ENCODE measurements around the gene DNAJB1. TPM values are rescaled to one million over a fixed set of nuclear protein-coding genes. Genes with fewer than 3 reads are reported as not detected.

Gene DNAJB1
- total RNA-seq, 1 experiment from 2014 or later, result 54.5 TPM

- TF ChIP-seq, protein P1, sequence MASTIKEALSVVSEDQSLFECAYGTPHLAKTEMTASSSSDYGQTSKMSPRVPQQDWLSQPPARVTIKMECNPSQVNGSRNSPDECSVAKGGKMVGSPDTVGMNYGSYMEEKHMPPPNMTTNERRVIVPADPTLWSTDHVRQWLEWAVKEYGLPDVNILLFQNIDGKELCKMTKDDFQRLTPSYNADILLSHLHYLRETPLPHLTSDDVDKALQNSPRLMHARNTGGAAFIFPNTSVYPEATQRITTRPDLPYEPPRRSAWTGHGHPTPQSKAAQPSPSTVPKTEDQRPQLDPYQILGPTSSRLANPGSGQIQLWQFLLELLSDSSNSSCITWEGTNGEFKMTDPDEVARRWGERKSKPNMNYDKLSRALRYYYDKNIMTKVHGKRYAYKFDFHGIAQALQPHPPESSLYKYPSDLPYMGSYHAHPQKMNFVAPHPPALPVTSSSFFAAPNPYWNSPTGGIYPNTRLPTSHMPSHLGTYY (CRISPR knock-in tag; IDR thresholded peaks at IDR 0.05), result peak; percentile 70
- TF ChIP-seq, protein P2, sequence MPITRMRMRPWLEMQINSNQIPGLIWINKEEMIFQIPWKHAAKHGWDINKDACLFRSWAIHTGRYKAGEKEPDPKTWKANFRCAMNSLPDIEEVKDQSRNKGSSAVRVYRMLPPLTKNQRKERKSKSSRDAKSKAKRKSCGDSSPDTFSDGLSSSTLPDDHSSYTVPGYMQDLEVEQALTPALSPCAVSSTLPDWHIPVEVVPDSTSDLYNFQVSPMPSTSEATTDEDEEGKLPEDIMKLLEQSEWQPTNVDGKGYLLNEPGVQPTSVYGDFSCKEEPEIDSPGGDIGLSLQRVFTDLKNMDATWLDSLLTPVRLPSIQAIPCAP (CRISPR knock-in tag; IDR thresholded peaks at IDR 0.05), result no peak
- TF ChIP-seq ATF1 (CRISPR knock-in tag; IDR thresholded peaks at IDR 0.05) (no peak), FOXK1 (CRISPR knock-in tag; IDR thresholded peaks at IDR 0.05) (peak; percentile 43; the same call in 1 of the 2 replicates), EMX1 (CRISPR knock-in tag; IDR thresholded peaks at IDR 0.05) (peak; percentile 76; the same call in 1 of the 2 replicates), TCF7 (CRISPR knock-in tag; IDR thresholded peaks at IDR 0.05; ENCODE audit: low read depth) (no peak), OVOL2 (CRISPR knock-in tag; IDR thresholded peaks at IDR 0.05; ENCODE audit: borderline replicate concordance) (no peak), MAX (CRISPR knock-in tag; IDR thresholded peaks at IDR 0.05) (peak; percentile 94), TEAD4 (CRISPR knock-in tag; IDR thresholded peaks at IDR 0.05) (peak; percentile 58; the same call in 1 of the 2 replicates), HMGA2 (CRISPR knock-in tag; IDR thresholded peaks at IDR 0.05) (no peak), ZNF121 (CRISPR knock-in tag; IDR thresholded peaks at IDR 0.05) (no peak), SOX15 (CRISPR knock-in tag; IDR thresholded peaks at IDR 0.05) (no peak), NFYB (CRISPR knock-in tag; conservative IDR thresholded peaks at IDR 0.05; ENCODE audit: low read depth) (no peak), ZNF671 (CRISPR knock-in tag; IDR thresholded peaks at IDR 0.05) (peak; percentile 59; the same call in 1 of the 2 replicates), ZNF232 (CRISPR knock-in tag; IDR thresholded peaks at IDR 0.05) (no peak), ZMAT4 (CRISPR knock-in tag; IDR thresholded peaks at IDR 0.05) (no peak), NFATC4 (CRISPR knock-in tag; IDR thresholded peaks at IDR 0.05) (0 out of 2 replicates have a peak, but pooled peaks have one; percentile 29), ATF3 (CRISPR knock-in tag; conservative IDR thresholded peaks at IDR 0.05) (no peak), ETV6 (CRISPR knock-in tag; IDR thresholded peaks at IDR 0.05) (no peak), RORB (CRISPR knock-in tag; IDR thresholded peaks at IDR 0.05) (no peak), ZNF396 (CRISPR knock-in tag; IDR thresholded peaks at IDR 0.05; ENCODE audit: borderline replicate concordance) (no peak), TP53 (CRISPR knock-in tag; IDR thresholded peaks at IDR 0.05) (0 out of 2 replicates have a peak, but pooled peaks have one; percentile 52)
- TF ChIP-seq, protein P3, sequence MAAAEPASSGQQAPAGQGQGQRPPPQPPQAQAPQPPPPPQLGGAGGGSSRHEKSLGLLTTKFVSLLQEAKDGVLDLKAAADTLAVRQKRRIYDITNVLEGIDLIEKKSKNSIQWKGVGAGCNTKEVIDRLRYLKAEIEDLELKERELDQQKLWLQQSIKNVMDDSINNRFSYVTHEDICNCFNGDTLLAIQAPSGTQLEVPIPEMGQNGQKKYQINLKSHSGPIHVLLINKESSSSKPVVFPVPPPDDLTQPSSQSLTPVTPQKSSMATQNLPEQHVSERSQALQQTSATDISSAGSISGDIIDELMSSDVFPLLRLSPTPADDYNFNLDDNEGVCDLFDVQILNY (CRISPR knock-in tag; IDR thresholded peaks at IDR 0.05), result peak; percentile 90
- TF ChIP-seq, protein P4, sequence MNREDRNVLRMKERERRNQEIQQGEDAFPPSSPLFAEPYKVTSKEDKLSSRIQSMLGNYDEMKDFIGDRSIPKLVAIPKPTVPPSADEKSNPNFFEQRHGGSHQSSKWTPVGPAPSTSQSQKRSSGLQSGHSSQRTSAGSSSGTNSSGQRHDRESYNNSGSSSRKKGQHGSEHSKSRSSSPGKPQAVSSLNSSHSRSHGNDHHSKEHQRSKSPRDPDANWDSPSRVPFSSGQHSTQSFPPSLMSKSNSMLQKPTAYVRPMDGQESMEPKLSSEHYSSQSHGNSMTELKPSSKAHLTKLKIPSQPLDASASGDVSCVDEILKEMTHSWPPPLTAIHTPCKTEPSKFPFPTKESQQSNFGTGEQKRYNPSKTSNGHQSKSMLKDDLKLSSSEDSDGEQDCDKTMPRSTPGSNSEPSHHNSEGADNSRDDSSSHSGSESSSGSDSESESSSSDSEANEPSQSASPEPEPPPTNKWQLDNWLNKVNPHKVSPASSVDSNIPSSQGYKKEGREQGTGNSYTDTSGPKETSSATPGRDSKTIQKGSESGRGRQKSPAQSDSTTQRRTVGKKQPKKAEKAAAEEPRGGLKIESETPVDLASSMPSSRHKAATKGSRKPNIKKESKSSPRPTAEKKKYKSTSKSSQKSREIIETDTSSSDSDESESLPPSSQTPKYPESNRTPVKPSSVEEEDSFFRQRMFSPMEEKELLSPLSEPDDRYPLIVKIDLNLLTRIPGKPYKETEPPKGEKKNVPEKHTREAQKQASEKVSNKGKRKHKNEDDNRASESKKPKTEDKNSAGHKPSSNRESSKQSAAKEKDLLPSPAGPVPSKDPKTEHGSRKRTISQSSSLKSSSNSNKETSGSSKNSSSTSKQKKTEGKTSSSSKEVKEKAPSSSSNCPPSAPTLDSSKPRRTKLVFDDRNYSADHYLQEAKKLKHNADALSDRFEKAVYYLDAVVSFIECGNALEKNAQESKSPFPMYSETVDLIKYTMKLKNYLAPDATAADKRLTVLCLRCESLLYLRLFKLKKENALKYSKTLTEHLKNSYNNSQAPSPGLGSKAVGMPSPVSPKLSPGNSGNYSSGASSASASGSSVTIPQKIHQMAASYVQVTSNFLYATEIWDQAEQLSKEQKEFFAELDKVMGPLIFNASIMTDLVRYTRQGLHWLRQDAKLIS (CRISPR knock-in tag; IDR thresholded peaks at IDR 0.05; ENCODE audit: borderline replicate concordance), result 0 out of 2 replicates have a peak, but pooled peaks have one; percentile 29
- TF ChIP-seq, protein P5, sequence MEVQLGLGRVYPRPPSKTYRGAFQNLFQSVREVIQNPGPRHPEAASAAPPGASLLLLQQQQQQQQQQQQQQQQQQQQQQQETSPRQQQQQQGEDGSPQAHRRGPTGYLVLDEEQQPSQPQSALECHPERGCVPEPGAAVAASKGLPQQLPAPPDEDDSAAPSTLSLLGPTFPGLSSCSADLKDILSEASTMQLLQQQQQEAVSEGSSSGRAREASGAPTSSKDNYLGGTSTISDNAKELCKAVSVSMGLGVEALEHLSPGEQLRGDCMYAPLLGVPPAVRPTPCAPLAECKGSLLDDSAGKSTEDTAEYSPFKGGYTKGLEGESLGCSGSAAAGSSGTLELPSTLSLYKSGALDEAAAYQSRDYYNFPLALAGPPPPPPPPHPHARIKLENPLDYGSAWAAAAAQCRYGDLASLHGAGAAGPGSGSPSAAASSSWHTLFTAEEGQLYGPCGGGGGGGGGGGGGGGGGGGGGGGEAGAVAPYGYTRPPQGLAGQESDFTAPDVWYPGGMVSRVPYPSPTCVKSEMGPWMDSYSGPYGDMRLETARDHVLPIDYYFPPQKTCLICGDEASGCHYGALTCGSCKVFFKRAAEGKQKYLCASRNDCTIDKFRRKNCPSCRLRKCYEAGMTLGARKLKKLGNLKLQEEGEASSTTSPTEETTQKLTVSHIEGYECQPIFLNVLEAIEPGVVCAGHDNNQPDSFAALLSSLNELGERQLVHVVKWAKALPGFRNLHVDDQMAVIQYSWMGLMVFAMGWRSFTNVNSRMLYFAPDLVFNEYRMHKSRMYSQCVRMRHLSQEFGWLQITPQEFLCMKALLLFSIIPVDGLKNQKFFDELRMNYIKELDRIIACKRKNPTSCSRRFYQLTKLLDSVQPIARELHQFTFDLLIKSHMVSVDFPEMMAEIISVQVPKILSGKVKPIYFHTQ (CRISPR knock-in tag; IDR thresholded peaks at IDR 0.05), result no peak
These were observed 45.8 kb downstream of the DNAJB1 start (continued) for GRCh38 chr19:14472202-14472938.

Measured in WTC11 (cell line).